C4-2B (cell line): ENCODE results near the gene KLHL26.

ENCODE experiments used
- H3K27ac ChIP-seq: fragments of 450-650 bp; 2 replicates; pipeline ENCODE4 v1.5.1; 2017
- CTCF ChIP-seq: fragments of 450-650 bp; conservative IDR thresholded peaks from 2 replicates; pipeline ENCODE4 v1.5.1; 2017; ENCODE audit warnings: mild to moderate bottlenecking
- ZFX ChIP-seq: fragments of 450-650 bp; IDR thresholded peaks from 2 replicates; pipeline ENCODE4 v1.6.1; 2017

KLHL26 gene

GRCh38 chr19:18713550-18714117 lies 76.8 kb downstream of the KLHL26 start:
- H3K27ac ChIP-seq: no peak overlapping the region
- no peak for TF ChIP-seq ZFX
- TF ChIP-seq CTCF: no peak

GRCh38 chr19:18715416-18715815 lies 78.6 kb downstream of the KLHL26 start:
- no peak for TF ChIP-seq CTCF
- TF ChIP-seq ZFX: no peak
- H3K27ac ChIP-seq: no peak overlapping the region

- no peak overlapping the region for H3K27ac ChIP-seq
- no peak for TF ChIP-seq ZFX
- TF ChIP-seq CTCF: no peak
Observed at GRCh38 chr19:18716857-18717256, 80.0 kb downstream of the KLHL26 start.

- TF ChIP-seq ZFX (no peak), CTCF (no peak)
- no peak overlapping the region for H3K27ac ChIP-seq
Observed at GRCh38 chr19:18717601-18718000, 80.8 kb downstream of the KLHL26 start.

- no peak overlapping the region for H3K27ac ChIP-seq
- no peak for TF ChIP-seq CTCF
- TF ChIP-seq ZFX: no peak
Observed at GRCh38 chr19:18718015-18718526, 81.2 kb downstream of the KLHL26 start.

GRCh38 chr19:18718846-18719458 lies 82.1 kb downstream of the KLHL26 start:
- TF ChIP-seq ZFX (no peak), CTCF (no peak)
- no peak overlapping the region for H3K27ac ChIP-seq

GRCh38 chr19:18719541-18719940 lies 82.7 kb downstream of the KLHL26 start:
- no peak overlapping the region for H3K27ac ChIP-seq
- TF ChIP-seq ZFX (no peak), CTCF (no peak)
